DOHH2 (cell line): ENCODE measurements around the gene NCAPG2.

Experiments
- EZH2phosphoT487 ChIP-seq: fragments of 200-600 bp; sonication (generic); IDR thresholded peaks from 2 replicates; pipeline ENCODE4 v1.6.1; 2017; ENCODE audit warnings: borderline replicate concordance, mild to moderate bottlenecking, antibody characterized with exemption, low read length, moderate library complexity, mixed read lengths
- TF ChIP-seq, protein P1 (sequence below): fragments of 200-600 bp; sonication (generic); IDR thresholded peaks from one replicate; pipeline ENCODE4 v1.5.1; 2014; ENCODE audit warnings: antibody characterized with exemption, mild to moderate bottlenecking, low read depth, low read length; ENCODE audit not compliant: poor library complexity, severe bottlenecking

- TF ChIP-seq EZH2phosphoT487: no peak
- TF ChIP-seq, protein P1, sequence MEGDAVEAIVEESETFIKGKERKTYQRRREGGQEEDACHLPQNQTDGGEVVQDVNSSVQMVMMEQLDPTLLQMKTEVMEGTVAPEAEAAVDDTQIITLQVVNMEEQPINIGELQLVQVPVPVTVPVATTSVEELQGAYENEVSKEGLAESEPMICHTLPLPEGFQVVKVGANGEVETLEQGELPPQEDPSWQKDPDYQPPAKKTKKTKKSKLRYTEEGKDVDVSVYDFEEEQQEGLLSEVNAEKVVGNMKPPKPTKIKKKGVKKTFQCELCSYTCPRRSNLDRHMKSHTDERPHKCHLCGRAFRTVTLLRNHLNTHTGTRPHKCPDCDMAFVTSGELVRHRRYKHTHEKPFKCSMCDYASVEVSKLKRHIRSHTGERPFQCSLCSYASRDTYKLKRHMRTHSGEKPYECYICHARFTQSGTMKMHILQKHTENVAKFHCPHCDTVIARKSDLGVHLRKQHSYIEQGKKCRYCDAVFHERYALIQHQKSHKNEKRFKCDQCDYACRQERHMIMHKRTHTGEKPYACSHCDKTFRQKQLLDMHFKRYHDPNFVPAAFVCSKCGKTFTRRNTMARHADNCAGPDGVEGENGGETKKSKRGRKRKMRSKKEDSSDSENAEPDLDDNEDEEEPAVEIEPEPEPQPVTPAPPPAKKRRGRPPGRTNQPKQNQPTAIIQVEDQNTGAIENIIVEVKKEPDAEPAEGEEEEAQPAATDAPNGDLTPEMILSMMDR: no peak
These were observed 109.5 kb downstream of the NCAPG2 start for GRCh38 chr7:158595068-158595467.
